ENCODE measurements around the gene TMEM151B. TPM values are rescaled to one million over a fixed set of nuclear protein-coding genes. Genes with fewer than 3 reads are reported as not detected.

Gene TMEM151B
- total RNA-seq, 4 donors from 2014 or later, result 0.09 to 0.21 TPM; not detected in 2

DNA sequence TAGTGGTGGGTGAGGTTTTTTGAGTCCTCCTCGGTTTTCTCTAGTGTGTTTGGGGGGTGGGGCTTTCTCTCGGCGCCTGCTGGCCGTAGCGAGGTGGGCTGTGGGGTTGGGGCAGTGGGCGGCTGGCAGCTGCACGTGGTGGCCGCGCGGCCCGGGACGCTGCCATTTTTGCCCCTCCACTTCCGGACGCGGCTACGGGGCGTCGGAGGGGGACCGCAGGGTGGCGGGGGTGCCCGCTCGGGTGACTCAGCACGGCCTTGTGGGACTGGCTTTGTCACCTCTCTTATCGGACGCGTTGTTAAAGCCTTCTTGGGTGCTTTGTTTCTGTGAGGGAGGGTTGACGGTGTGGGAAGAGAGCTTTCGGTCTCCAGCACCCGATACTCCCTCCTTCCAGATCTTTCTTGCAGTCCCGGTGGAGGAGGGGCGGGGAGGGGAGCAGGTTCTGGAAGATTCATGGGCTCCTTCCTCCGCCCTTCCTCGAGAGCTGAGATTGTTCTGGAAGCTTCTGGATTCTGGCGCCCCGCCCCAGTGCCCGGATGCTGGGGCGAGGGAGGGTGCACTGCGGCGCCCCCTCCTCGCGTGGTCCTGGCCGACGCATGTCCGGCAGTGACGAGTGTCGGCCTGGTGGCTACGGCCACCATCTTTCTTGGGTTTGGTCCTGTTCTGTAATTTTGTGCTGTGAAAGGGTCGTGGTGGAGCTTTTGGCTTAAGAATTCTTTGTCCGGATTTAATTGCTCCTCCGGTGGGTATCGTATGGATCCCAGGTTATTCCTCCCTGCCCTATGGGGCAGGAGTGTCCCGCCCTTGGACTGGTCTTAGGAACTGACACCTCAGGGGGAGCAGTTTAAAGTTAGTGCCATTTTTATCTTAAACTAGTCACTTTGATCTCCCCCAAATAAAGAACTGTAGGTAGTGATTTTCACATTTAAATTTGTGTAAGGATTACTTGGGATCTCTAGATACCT is 22.6 kb upstream of the TMEM151B start:
- Histone ChIP-seq H3K27me3 (no peaks in the 10 kb centered on the region), H3K4me3 (peak overlapping the region; percentile 98), H3K4me1 (peaks cover 0 to 9% of the 10 kb centered on the region in 2 donors), H3K36me3 (no peaks in the 10 kb centered on the region), H3K9me3 (no peaks in the 10 kb centered on the region), H3K27ac (peak overlapping the region; percentile 99)
- TF ChIP-seq POLR2A (IDR thresholded peaks at IDR 0.05), result peak in 1 of 2 donors; percentile 27
- TF ChIP-seq, protein P1, sequence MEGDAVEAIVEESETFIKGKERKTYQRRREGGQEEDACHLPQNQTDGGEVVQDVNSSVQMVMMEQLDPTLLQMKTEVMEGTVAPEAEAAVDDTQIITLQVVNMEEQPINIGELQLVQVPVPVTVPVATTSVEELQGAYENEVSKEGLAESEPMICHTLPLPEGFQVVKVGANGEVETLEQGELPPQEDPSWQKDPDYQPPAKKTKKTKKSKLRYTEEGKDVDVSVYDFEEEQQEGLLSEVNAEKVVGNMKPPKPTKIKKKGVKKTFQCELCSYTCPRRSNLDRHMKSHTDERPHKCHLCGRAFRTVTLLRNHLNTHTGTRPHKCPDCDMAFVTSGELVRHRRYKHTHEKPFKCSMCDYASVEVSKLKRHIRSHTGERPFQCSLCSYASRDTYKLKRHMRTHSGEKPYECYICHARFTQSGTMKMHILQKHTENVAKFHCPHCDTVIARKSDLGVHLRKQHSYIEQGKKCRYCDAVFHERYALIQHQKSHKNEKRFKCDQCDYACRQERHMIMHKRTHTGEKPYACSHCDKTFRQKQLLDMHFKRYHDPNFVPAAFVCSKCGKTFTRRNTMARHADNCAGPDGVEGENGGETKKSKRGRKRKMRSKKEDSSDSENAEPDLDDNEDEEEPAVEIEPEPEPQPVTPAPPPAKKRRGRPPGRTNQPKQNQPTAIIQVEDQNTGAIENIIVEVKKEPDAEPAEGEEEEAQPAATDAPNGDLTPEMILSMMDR (IDR thresholded peaks at IDR 0.05), result no peak
- DNase-seq, result peak; percentile 66 to 75
- intact Hi-C loops (cut with DNase I; ENCODE audit: low total_unique reads), result no loop called here

DNA sequence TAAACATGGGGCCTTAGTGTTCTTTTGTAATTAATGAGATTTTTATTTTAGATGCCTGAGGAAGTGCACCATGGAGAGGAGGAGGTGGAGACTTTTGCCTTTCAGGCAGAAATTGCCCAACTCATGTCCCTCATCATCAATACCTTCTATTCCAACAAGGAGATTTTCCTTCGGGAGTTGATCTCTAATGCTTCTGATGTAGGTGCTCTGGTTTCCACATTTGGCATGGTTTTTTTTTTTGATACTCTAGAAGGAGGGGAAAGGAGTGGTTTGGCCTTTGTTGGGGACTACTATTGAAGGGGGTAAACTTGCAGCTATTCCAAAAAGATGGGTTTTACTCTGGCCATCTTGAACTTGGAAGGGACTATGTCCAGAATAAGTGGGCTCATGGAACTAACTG is 21.7 kb upstream of the TMEM151B start:
- intact Hi-C loops (cut with DNase I; ENCODE audit: low total_unique reads), result no loop called here
- H3K27me3 ChIP-seq, result no peaks in the 10 kb centered on the region
- no peaks in the 10 kb centered on the region for H3K9me3 ChIP-seq
- H3K4me3 ChIP-seq, result peak overlapping the region; percentile 98
- peaks cover 0 to 9% of the 10 kb centered on the region in 2 donors for H3K4me1 ChIP-seq
- H3K36me3 ChIP-seq, result no peaks in the 10 kb centered on the region
- peak overlapping the region; percentile 99 for H3K27ac ChIP-seq
- no peak for TF ChIP-seq POLR2A (IDR thresholded peaks at IDR 0.05)
- TF ChIP-seq, protein P1 (IDR thresholded peaks at IDR 0.05), result no peak
- DNase-seq, result no peak

DNA sequence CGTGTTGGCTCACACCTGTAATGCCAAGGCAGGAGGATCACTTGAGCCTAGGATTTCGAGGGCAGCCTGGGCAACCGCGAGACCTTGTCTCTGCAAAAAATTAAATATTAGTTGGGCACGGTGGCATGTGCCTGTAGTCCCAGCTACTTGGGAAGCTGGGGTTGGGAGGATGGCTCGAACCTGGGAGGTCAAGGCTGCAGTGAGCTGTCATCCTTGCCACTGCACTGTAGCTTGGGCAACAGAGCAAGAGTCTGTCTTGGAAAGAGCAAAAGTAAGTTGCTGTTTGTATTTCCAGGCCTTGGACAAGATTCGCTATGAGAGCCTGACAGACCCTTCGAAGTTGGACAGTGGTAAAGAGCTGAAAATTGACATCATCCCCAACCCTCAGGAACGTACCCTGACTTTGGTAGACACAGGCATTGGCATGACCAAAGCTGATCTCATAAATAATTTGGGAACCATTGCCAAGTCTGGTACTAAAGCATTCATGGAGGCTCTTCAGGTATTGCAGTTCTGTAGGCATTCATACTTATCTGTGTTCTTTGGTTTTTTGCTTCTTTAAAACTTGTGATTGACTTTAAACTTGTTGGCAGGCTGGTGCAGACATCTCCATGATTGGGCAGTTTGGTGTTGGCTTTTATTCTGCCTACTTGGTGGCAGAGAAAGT is 21.0 kb upstream of the TMEM151B start:
- no peak for TF ChIP-seq POLR2A (IDR thresholded peaks at IDR 0.05)
- TF ChIP-seq, protein P1 (IDR thresholded peaks at IDR 0.05), result no peak
- intact Hi-C loops (cut with DNase I; ENCODE audit: low total_unique reads), result no loop called here
- Histone ChIP-seq H3K9me3 (no peaks in the 10 kb centered on the region), H3K4me1 (peaks cover 0 to 9% of the 10 kb centered on the region in 2 donors), H3K4me3 (no peak overlapping the region), H3K27ac (peak overlapping the region in 1 of 2 donors; percentile 99), H3K36me3 (no peaks in the 10 kb centered on the region), H3K27me3 (no peaks in the 10 kb centered on the region)
- no peak for DNase-seq

DNA sequence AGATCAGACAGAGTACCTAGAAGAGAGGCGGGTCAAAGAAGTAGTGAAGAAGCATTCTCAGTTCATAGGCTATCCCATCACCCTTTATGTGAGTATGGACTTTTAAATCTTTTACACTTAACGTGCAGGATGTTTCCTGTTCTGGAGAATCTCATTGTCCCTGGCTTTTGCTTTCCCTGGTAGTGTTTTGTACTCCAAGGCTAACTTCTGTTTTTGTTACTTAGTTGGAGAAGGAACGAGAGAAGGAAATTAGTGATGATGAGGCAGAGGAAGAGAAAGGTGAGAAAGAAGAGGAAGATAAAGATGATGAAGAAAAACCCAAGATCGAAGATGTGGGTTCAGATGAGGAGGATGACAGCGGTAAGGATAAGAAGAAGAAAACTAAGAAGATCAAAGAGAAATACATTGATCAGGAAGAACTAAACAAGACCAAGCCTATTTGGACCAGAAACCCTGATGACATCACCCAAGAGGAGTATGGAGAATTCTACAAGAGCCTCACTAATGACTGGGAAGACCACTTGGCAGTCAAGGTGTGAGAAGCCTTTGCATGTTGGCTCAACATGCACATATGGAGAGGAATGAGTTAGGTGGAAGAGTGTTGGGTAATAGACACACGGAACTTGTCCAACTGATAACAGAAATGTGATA is 20.1 kb upstream of the TMEM151B start:
- Histone ChIP-seq H3K36me3 (no peaks in the 10 kb centered on the region), H3K27ac (no peak overlapping the region), H3K27me3 (no peaks in the 10 kb centered on the region), H3K4me3 (no peak overlapping the region), H3K9me3 (no peaks in the 10 kb centered on the region), H3K4me1 (peaks cover 3 to 9% of the 10 kb centered on the region in 2 donors)
- DNase-seq, result no peak
- TF ChIP-seq POLR2A (IDR thresholded peaks at IDR 0.05), result no peak
- TF ChIP-seq, protein P1 (IDR thresholded peaks at IDR 0.05), result no peak
- intact Hi-C loops (cut with DNase I; ENCODE audit: low total_unique reads), result no loop called here
